Neural progenitor cell (in vitro differentiated cells): ENCODE data around the gene MEIS2. TPM values are rescaled to one million over a fixed set of nuclear protein-coding genes. Genes with fewer than 3 reads are reported as not detected.
A peak's percentile ranks its signal among the peaks of the same experiment; 100 is the strongest.

Source experiments
- DNase-seq: peaks from one replicate; pipeline ENCODE4 v3.0.0-alpha.2; 2016; ENCODE audit warnings: low spot score
- H2AFZ ChIP-seq: fragments of 200-600 bp; sonication (generic); replicated peaks from 2 replicates; pipeline ENCODE4 v1.6.1; 2016; ENCODE audit warnings: antibody characterized with exemption
- H3F3A ChIP-seq: fragments of 200-600 bp; sonication (generic); 2 replicates; pipeline ENCODE4 v1.6.1; 2016; ENCODE audit warnings: antibody characterized with exemption, low read depth
- H3K27ac ChIP-seq: fragments of 200-600 bp; sonication (generic); 2 replicates; pipeline ENCODE4 v1.5.1; 2016; ENCODE audit warnings: mild to moderate bottlenecking
- H3K27me3 ChIP-seq: fragments of 200-600 bp; sonication (generic); 2 replicates; pipeline ENCODE4 v1.6.1; 2016; ENCODE audit warnings: mild to moderate bottlenecking, moderate library complexity
- H3K36me3 ChIP-seq: fragments of 200-600 bp; sonication (generic); 2 replicates; pipeline ENCODE4 v1.5.1; 2016
- H3K4me1 ChIP-seq: fragments of 200-600 bp; sonication (generic); 2 replicates; pipeline ENCODE4 v1.6.1; 2016; ENCODE audit warnings: mixed run types
- H3K4me2 ChIP-seq: fragments of 200-600 bp; sonication (generic); 2 replicates; pipeline ENCODE4 v1.6.1; 2016
- H3K4me3 ChIP-seq: fragments of 200-600 bp; sonication (generic); 2 replicates; pipeline ENCODE4 v1.5.1; 2016
- H3K79me2 ChIP-seq: fragments of 200-600 bp; sonication (generic); 2 replicates; pipeline ENCODE4 v1.6.1; 2016; ENCODE audit warnings: low read depth
- H3K9ac ChIP-seq: fragments of 200-600 bp; sonication (generic); 2 replicates; pipeline ENCODE4 v1.6.1; 2016
- H3K9me3 ChIP-seq: fragments of 200-600 bp; sonication (generic); 2 replicates; pipeline ENCODE4 v1.5.1; 2016; ENCODE audit warnings: low read depth
- H4K20me1 ChIP-seq: fragments of 200-600 bp; sonication (generic); 2 replicates; pipeline ENCODE4 v1.6.1; 2016; ENCODE audit warnings: low read depth
- H3K27ac Mint-ChIP-seq: 3 replicates; pipeline ENCODE4 v1.8.0; 2021; ENCODE audit warnings: mixed read lengths
- H3K27me3 Mint-ChIP-seq: 2 replicates; pipeline ENCODE4 v1.8.0; 2022; ENCODE audit warnings: low read depth, mild to moderate bottlenecking, inconsistent platforms, moderate library complexity, mixed read lengths; ENCODE audit not compliant: insufficient read depth
- H3K36me3 Mint-ChIP-seq: 3 replicates; pipeline ENCODE4 v1.8.0; 2021; ENCODE audit warnings: mixed read lengths
- H3K4me1 Mint-ChIP-seq: 3 replicates; pipeline ENCODE4 v1.8.0; 2021; ENCODE audit warnings: mixed read lengths
- H3K4me3 Mint-ChIP-seq: 3 replicates; pipeline ENCODE4 v1.8.0; 2021; ENCODE audit warnings: mild to moderate bottlenecking, moderate library complexity, mixed read lengths
- H3K9me3 Mint-ChIP-seq: 3 replicates; pipeline ENCODE4 v1.8.0; 2020; ENCODE audit warnings: mixed read lengths
- CTCF ChIP-seq: fragments of 200-600 bp; sonication (generic); IDR thresholded peaks from 2 replicates; pipeline ENCODE4 v1.5.1; 2017; ENCODE audit warnings: antibody characterized with exemption, mild to moderate bottlenecking
- EZH2 ChIP-seq: fragments of 200-600 bp; sonication (generic); IDR thresholded peaks from 2 replicates; pipeline ENCODE4 v1.6.1; 2017; ENCODE audit warnings: antibody characterized with exemption, mild to moderate bottlenecking, moderate library complexity
- EZH2phosphoT487 ChIP-seq: fragments of 200-600 bp; sonication (generic); IDR thresholded peaks from 2 replicates; pipeline ENCODE4 v1.6.1; 2017; ENCODE audit warnings: antibody characterized with exemption
- total RNA-seq: library from RNA; depleted of rRNA; stranded (reverse); fragments of >200 nt; gene quantifications from 2 replicates; pipeline ENCODE4 v1.2.3, GENCODE V29; 2015; ENCODE audit warnings: low replicate concordance

MEIS2 gene
- total RNA-seq, 1 donor from 2014 or later, result 18.3 TPM

- H3K27me3 ChIP-seq, result peaks cover 67% of the 10 kb centered on the region
- DNase-seq, result peak; percentile 64
- H3K36me3 Mint-ChIP-seq, result no peaks in the 10 kb centered on the region
- no peaks in the 10 kb centered on the region for H3K9me3 Mint-ChIP-seq
- H2AFZ ChIP-seq, result peak overlapping the region; percentile 80
- TF ChIP-seq EZH2phosphoT487 (no peak), CTCF (no peak), EZH2 (no peak)
- H4K20me1 ChIP-seq, result peaks cover 27% of the 10 kb centered on the region
- H3K4me3 Mint-ChIP-seq, result peak overlapping the region; percentile 94
- H3K4me1 Mint-ChIP-seq, result peaks cover 27% of the 10 kb centered on the region
- H3K9me3 ChIP-seq, result no peaks in the 10 kb centered on the region
- peaks cover 26% of the 10 kb centered on the region for H3K79me2 ChIP-seq
- H3K9ac ChIP-seq, result no peak overlapping the region
- H3K27ac ChIP-seq, result no peak overlapping the region
- H3F3A ChIP-seq, result peaks cover 84% of the 10 kb centered on the region
- peaks cover 32% of the 10 kb centered on the region for H3K4me1 ChIP-seq
- H3K4me2 ChIP-seq, result peak overlapping the region; percentile 96
- no peak overlapping the region for H3K27ac Mint-ChIP-seq
- H3K4me3 ChIP-seq, result peak overlapping the region; percentile 67
- peaks cover 71% of the 10 kb centered on the region for H3K27me3 Mint-ChIP-seq
- H3K36me3 ChIP-seq, result no peaks in the 10 kb centered on the region
These were observed 1.6 kb upstream of the MEIS2 start for GRCh38 chr15:37101980-37102304.

GRCh38 chr15:37100966-37101215 is 542 bp upstream of the MEIS2 start:
- H2AFZ ChIP-seq, result peak overlapping the region; percentile 80
- no peak for DNase-seq
- peak overlapping the region; percentile 94 for H3K4me3 Mint-ChIP-seq

GRCh38 chr15:37099319-37100108 is 835 bp downstream of the MEIS2 start:
- H3K9ac ChIP-seq, result no peak overlapping the region

More at GRCh38 chr15:37100966-37101215, 542 bp upstream of the MEIS2 start:
- Histone ChIP-seq H3K9ac (no peak overlapping the region), H3K79me2 (peaks cover 36% of the 10 kb centered on the region), H3K27me3 (peaks cover 75% of the 10 kb centered on the region), H3K9me3 (no peaks in the 10 kb centered on the region), H3F3A (peaks cover 84% of the 10 kb centered on the region), H3K4me2 (peak overlapping the region; percentile 96), H3K4me1 (peaks cover 38% of the 10 kb centered on the region), H3K4me3 (peak overlapping the region; percentile 67), H4K20me1 (peaks cover 25% of the 10 kb centered on the region), H3K27ac (peak overlapping the region; percentile 46), H3K36me3 (no peaks in the 10 kb centered on the region)
- Mint-ChIP-seq H3K36me3 (no peaks in the 10 kb centered on the region), H3K27me3 (peaks cover 71% of the 10 kb centered on the region), H3K27ac (peak overlapping the region; percentile 70), H3K9me3 (no peaks in the 10 kb centered on the region), H3K4me1 (peaks cover 33% of the 10 kb centered on the region)
- TF ChIP-seq CTCF (no peak), EZH2 (no peak), EZH2phosphoT487 (no peak)

More at GRCh38 chr15:37099319-37100108, 835 bp downstream of the MEIS2 start:
- Histone ChIP-seq H3K4me3 (peak overlapping the region; percentile 67), H3F3A (peaks cover 83% of the 10 kb centered on the region), H4K20me1 (peaks cover 17% of the 10 kb centered on the region), H3K9me3 (no peaks in the 10 kb centered on the region), H3K27ac (no peak overlapping the region), H3K4me2 (peak overlapping the region; percentile 96), H3K36me3 (no peaks in the 10 kb centered on the region), H3K4me1 (peaks cover 36% of the 10 kb centered on the region), H3K79me2 (peaks cover 39% of the 10 kb centered on the region), H3K27me3 (peaks cover 69% of the 10 kb centered on the region), H2AFZ (peak overlapping the region; percentile 30)
- peaks cover 70% of the 10 kb centered on the region for H3K27me3 Mint-ChIP-seq
- H3K9me3 Mint-ChIP-seq, result no peaks in the 10 kb centered on the region
- DNase-seq, result peak; percentile 40
- H3K4me1 Mint-ChIP-seq, result peaks cover 43% of the 10 kb centered on the region
- H3K4me3 Mint-ChIP-seq, result peak overlapping the region; percentile 94
- H3K27ac Mint-ChIP-seq, result no peak overlapping the region
- TF ChIP-seq EZH2phosphoT487 (no peak), CTCF (no peak), EZH2 (no peak)
- H3K36me3 Mint-ChIP-seq, result no peaks in the 10 kb centered on the region
